ENCODE data around the gene GTSE1.

GTSE1 gene

DNA sequence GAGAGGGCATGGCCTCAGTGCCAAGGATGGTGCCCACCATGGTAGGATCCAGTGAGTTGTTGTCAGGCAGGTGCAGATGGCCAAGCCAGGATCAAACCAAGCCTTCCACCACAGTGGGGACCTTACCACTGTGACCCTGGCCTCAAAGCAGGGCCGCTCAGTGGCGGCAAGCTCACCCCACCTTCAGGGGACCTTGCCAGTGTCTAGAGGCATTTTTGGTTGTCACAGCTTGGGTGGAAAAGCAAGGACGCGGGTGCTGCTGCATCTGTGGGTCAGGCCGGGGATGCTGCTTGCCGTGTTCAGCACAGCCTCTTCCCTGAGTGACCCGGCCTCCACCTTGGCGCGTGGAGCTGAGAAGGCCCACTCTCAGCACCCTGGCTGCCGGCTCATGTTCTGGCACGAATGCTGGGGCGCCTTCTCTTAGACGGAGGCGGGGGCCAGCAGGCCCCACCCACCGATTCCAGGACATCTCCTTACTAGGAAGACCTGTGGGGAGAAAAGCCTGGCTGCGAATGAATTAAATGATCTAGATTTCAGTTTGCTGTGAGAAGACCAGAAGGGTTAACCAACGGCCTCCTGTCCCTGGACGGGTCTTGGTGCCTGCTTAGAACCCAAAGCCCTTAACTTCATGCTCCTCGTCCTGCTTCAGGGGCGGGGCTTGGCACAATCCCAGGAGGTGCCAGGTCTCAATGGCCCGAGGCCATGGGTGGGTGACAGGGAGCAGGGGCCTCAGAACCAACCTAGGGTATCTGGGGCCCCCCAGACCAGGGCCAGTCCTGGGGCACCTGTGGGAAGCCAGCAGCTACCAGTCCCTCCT lies 57.7 kb downstream of the GTSE1 start:
- DNase-seq: no peak

DNA sequence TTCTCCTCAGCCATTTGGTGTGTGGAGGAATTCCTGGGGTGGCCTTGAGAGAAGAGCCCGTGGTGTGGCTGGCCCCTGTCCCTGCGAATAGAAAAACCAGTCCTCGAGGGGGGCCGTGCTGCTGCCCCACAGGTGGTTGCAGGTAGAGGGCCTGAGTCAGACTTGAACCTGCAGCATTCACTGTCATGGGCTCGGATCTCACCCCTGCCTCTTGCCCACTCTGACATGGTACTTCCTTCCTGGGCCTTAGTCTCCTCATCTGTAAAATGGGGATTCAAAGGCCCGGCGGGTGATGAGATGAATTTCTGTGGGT lies 58.3 kb downstream of the GTSE1 start:
- no peak for DNase-seq

DNA sequence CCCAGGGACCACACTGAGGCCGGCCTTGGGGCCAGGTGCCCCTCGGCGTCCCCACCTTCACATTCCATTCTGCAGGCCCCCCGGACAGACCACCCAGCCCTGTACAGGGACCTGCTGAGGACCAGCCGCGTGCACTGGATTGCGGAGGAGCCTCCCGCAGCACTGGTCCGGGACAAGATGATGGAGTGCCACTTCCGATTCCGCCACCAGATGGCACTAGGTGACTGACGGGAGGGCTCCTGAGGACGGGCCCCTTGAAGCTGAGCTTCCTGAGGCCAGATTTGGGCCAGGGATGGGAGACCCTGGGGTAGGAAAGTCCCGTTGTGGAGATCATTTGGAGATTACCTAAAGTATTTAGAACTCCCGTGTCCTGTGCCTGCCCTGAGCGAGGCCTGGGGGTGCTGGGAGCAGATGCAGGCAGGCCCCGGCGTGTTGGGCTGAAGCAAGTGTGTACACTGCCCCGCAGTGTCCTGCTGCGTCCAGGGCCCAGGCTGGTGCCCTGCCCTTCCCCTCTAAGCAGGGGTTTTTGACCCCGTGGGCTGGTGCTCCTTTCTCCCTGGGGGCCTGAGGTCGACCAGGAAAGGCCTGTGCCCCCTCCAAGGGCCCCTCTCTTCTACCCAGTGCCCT lies 58.8 kb downstream of the GTSE1 start:
- DNase-seq: peak; percentile 85

DNA sequence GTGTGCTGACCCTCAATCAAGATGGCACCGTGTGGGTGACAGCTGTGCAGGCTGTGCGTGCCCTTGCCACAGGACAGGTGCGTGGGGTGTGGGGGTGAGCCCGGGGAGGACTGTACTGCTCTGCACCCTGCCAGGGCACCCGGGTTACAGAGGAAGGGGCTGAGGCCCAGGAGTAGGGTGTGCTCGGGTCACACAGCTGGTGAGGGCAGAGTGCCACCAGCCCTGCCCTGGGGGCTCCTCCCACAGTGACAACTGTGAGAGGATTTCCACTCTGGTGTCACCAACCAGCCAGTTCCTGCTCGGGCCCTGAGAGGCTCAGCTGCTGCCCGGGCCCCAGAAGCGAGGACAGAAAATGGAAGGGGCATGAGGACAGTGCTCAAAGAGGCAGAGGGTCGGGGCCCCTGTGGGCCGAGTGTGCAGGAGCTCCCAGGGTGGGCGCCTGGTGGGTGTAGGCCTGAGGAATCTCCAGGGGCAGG lies 59.4 kb downstream of the GTSE1 start:
- no peak for DNase-seq

DNA sequence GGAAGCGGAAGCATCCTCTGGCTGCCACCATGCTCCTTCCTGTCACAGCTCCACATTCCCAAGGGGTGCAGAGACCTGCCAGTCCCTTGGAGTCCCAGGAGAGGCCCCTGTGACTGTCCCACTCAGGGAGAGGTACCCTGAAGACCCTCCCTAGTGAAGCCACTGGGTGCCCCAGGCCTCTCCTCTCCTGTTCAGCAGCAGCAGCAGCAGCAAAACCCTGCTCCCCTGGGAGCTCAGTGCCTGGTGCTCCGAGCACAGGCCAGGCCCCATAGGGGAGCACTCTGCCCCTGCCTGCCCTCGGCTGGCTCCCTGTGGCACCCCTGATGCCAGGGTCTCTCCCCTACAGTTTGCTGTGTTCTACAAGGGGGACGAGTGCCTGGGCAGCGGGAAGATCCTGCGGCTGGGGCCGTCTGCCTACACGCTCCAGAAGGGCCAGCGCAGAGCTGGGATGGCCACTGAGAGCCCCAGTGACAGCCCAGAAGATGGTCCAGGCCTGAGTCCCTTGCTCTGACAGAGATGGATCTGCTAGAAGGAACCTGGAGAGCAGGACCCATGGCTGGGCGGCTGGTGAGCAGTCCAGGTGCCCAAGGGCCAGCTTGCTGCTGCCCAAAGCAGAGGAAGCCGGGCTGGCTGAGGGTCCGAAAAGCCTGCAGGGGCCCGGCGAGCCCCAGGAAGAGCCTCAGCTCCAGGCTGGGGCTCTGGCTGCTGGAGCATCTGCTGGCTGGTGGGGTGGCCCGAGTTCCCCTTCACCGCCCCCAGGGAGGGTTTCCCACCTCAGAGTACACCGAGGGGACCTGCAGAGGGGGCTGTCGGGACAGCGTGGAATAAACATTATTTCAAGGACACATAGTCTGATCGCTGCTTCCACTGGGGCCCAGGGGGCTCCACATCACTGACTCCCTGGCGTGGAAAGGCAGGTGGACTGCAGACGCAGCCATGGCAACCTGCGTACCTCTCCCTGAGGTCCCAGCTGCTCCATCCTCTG lies 60.1 kb downstream of the GTSE1 start:
- DNase-seq: no peak

DNA sequence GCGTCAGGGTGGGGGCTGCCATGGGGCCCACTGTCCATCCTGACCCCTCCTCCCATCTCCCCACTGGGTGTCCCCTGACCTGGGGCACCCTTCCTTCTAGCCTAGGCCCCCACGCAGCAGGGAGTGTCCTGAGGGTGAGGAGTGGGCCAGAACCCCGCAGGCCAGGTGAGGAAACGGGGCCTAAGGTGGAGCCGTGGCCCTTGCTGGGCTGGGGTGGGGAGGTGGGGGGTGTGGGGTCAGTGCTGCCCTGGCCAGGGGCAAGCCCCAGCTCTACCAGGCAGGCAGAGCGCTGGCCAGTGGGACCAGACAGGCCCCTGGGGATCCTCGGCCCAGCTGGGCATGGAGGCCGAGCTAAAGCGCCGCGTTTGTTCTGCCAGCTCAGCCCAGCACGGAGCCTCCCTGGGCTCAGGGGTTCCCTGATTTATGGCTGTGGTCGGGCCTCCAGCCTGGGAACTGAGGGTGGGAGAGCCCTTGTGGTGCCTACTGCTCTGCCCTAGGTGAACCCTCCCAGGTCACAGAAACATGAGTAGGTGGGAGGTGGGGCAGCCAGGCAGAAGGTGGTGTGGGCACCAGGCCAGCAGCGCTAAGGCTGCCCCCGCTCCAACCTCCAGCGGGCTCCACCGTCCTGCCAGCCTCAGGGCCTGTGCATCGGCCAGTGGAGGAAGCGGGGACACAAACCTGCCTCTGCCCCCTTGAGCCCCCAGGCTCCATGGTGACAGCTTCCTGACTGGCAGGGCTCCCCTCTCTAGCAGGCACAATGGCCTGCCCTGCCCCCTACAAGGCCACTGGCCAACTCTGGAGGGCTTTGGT lies 61.2 kb downstream of the GTSE1 start:
- no peak for DNase-seq

DNA sequence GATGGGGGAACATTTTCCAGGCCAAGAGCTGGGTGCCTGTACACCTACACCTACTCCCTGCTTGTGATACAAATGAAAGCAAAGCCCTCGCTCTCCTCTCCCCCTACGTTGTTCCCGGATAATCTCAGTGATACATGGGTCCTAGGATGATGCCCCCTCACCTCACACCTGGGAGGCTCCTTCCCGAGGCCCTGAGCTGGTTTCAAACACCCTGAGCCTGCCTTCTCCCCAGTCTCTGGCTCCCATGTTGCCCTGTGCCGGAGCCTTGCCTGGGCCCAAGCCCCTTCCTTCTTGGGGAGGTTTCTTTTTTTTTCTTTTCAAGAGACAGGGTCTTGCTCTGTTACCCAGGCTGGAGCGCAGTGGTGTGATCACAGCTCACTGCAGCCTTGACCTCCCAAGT lies 62.1 kb downstream of the GTSE1 start:
- DNase-seq: no peak

DNA sequence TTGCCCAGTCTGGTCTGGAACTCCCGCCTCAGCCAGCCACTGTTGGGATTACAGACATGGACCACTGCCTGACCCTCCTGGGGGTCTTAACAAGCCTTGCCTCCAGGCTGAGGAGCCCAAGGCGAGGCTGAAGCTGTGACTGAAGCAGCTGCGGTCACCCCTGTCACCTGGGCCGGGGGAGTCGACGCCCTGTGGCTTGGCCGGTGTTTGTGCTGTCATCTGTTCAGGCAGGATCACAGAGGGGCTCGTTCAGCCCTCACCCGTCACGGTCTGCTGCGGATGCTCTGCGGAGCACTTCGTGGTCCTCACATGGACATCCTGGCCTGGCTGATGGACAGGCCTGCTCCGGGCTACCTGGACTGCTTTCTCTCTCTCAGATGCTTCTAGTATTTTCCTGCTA lies 62.7 kb downstream of the GTSE1 start:
- no peak for DNase-seq

DNA sequence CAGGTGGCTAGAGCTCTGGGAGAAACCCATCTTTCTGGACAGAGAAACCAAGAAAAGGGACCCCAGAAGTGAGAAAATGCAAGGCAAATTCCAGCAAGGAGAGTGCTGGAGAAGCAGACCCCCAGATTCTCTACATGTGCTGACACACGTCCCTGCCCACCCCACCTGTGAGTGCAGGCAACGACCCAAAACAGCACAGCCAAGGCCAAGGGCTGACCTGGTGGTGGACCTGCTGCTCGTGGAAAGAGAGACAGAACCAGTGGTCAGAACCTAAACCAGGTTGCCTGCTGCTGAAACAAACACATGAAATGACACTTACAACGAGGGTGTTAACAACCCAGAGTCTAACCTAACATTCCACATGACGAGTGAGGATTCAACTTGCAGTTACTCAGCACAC lies 63.4 kb downstream of the GTSE1 start:
- no peak for DNase-seq

DNA sequence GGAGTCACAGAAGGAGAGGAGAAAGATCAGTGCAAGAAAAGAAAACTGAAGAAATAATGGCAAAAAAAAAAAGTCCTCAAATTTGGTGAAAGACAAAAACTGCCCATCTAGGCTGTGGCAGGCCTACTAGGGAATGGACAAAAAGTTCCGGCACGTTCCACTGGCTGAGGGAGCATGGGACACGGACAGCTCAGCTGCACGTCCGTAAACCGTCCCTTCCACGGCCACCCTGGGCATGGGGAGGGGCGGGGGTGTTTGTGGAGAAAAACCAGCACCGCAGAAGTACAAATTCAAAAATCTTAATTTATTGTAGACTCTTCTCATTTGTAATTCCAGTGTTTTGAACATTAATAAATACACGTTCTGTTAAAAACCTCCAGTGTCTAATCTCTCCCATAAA lies 64.2 kb downstream of the GTSE1 start:
- DNase-seq: no peak

DNA sequence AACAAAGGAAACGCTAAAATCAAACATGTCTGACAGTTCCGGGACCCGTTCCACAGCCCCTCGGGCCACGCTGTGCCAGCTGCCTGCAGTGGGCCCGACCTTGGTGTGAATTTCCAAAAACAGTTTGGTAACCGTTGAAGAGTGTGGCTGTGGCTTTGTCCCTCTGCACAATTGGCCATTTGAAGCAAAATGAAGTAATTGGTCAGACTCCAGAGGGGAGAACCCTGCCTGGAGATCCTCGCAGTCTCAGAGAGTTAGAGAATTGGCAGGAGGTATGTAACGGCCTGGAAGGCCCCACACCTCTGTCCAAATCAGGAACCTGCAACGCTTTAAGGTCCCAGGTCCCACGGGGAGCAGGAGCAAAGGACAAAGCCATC lies 65.1 kb downstream of the GTSE1 start:
- DNase-seq: no peak

DNA sequence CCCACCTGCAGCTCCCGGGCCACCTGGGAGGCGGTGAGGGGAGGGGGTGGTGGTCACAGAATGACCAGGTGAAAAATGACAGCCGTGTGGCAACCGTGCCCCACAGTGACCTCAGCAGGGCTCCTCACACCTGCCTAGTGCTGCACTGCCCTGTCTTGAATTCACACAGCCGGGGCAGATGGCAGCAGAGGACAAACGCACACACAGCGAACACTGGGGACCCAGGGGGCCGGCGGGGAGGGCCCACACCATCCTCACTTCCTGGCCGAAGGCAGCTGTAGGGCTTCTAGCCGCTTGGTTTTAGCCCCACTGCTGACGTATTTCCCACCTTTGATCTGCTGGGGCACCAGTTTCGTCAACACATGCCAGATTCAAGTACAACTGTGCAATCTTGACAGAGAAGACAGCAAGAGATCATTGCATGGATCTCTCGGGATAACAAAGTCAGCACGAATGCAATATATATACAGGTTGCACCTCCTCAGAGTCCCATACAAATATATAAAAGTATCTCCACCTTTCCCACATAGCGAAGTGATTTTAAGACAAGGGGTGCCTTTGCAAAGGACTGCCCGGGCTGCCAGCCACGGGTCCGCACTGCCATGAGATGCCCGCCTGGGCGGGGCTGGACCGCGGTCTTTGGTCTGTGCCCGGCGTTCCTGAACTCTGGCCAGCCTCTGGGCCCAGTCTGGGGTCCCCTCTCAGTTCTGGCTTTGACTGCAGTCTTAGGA lies 65.7 kb downstream of the GTSE1 start:
- no peak for DNase-seq

DNA sequence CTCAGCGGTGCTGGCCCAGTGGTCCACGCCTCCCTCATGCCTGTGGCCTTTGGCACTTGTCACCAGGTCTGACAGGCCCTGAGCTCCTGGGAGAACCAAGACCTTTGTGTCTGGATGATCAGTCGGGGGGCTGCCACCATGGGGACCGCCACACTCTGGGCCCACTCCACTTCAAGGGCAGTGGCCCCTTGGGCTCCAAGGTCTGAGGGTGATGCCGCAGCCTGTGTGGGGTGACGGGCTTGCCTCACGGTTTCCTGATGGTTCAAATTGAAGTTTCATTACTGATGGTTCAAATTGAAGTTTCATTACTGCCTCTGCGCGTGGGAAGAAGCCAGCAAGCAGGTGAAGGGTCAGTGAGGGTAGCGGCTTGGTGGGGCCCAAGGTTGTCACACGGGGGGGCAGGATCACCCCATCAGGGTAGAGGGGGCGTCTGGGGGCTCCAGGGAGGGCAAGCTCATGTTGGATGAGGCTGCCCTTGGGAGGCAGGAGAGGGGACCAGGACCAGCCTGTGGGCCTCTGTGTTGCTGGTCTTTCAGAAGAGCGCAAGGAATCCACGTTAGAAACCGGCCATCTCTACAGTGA lies 66.4 kb downstream of the GTSE1 start:
- DNase-seq: no peak

DNA sequence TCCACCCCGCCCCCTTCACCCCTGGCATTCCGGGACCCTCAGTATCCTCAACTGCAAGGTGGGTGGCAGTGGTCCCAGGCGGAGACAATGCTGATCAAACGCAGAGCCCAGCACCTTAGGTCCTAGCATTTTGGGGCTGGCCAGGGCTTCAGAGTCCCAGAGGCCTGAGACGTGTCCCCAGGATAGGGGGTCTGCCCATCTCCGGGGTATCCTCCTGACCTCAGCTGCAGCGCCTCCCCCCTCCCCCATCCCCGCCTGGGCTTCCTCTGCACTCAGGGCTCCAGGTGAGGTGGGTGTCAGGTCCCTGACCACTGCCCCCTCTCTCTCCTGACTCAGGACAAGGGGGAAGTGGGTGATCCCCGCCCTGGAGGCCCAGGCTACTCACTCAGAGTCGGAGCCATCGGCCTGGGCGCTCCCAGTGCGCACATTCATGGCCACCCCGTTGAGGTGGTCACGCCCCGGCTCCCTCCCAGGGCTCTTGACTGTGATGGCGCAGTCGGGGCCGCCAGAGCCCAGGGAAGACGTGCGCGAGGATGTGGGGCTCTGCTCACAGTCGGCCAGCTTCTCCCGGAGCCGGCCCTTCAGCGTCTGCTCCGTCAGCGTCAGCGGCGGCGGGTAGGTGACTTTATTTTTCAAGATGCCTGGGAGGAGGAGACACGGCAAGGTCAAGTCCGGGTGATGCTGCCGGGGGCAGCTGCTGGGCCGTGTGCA lies 67.1 kb downstream of the GTSE1 start:
- DNase-seq: no peak

DNA sequence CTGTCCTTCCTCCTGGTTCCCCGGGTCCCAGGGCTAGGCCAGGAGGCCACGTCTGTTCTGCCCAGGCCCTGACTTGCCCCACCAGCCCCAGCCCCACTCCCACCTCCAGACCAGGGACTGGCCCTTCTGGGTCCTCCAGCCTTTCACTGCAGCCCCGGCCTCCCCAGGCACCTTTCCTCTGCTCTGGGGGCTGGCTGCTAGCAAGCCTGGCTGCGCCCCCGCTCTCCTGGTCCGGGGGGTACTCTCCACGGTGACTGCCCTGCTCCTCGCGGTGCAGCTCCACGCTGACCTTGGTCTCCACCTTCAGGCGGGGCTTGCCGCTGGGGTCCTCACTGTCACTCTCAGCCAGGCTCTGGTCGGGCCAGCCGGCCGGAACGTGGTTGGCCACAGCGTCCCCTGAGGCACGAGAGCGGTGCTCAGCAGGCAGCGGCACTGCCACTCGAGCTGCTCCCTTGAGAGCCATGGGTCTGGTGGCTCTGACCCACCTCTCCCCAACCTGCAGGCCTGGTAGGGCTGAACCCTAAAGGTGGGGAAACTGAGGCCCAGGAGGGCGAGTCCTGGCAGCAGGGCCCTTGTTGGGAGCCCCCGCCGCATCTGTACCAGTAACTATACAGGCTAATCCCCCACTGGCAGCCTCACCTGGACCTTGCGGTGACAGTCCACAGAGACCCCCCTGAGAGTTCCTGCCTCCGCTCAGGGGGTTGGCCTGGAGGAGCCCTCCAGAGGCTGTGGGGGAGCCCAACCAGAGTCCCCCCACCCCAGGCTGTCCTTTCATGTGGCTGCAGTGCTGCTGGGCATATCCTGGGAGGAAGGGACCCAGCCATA lies 67.9 kb downstream of the GTSE1 start:
- DNase-seq: no peak

DNA sequence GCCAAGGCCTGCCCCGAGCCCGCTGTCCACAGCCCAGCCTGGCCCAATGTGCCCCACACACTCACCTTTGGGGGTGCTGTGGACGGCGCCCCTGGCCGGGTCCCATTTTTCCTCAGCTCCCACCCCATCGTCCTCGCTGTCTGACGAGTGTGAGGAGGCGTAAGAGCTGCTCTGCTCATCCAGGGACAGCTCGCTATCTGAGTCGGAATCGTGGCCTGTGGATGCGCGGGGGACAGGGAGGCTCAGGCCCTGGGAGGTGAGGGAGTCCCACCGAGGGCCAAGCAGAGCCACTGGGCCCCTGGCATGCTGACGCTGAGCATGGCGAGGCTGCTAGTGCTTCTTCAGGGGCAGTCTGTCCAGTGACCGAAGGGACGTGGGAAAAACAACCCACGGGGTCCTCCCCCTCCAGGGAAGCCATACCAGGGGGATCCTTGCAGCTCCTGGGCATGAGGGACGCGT lies 68.5 kb downstream of the GTSE1 start:
- DNase-seq: no peak

DNA sequence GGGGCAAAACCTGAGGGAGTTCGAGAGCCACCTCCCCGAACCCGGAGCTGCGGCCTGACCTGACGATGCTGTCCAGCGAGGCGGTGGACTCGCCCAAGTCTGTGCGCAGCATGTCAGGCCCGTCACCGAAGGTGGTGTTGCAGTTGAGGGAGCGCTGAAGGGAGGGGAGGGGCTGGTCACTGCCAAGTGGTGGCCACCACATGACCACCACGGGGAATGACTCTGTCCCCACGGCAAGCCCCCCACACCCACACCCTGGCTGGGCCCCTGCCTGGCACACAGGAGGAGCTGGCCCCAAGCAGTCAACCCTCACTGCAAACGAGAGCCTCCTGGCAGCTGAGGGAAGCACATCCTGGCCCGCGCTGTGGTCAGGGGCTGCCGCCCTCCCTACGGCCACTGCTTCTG lies 69.7 kb downstream of the GTSE1 start:
- DNase-seq: no peak

DNA sequence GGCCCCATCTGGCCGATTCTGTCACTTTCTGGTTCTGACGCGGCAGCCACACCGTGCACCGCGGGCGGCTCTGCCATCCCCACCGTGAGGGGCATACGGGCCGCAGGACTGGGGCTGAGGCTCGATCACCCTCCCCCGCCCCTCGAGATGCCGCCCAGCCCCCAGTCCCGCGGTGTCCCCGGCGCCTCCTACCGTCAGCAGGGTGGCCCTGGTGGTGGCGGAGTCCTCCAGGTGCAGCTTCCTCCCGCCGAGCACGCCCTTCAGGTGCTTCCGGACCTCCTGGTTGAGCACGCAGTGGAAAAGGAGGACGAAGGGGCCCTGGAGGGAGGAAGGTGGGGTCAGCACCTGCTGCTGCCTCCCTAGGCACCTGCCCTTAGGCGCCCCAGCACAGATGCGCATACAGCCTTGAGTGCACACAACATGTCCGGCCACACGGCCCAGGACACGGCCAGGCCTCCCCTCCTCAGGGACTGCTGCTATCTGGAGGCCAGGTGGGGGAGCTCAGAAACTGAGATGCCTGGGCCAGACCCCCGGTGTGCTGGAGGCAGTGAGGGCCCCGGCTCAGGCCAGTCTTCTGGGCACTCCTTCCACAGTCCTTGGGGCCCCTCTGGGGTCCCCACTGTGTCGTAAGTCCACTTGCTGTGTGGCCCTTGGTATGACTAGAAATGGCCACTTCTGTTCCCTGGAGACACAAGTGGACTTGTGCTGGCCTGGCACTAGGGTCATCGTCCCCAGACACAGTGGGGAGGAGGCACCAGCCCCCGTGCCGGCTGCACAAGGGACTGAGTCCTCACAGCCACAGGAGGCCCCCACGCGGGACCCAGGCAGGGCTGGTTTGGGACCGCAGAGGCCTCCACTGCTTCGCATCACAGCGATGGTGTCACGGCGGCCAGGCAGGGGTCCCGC lies 70.4 kb downstream of the GTSE1 start:
- DNase-seq: no peak

DNA sequence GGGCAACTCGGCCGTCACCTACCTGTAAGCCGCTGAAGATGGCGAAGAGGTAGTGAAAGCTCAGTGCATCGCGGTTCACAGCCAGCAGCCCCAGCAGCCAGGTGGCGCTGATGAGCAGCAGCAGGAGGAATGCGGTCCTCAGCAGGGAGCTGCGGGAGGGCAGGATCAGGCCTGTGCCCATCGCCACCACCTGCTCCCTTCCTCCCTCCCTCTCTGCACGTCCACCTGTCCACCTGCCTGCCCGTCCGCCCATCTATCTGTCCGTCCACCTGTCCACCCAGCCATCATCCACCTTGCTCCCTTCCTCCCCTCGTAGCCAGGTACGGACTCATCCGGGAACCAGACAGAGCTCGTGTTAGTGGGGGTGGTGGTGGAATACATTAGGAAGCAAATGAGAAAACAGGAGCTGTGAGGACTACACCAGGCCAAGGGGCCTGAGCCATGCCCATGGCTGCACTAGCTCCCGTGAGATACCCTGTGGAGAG lies 71.1 kb downstream of the GTSE1 start:
- peak; percentile 67 for DNase-seq
